ENCODE data around the gene CEMIP. TPM values are rescaled to one million over a fixed set of nuclear protein-coding genes. Genes with fewer than 3 reads are reported as not detected.

The CEMIP gene
- total and polyA plus RNA-seq, 10 of the 15 experiments (the other 5 are each of a cell fraction or from before 2014, with no cell fraction given): 0.01 to 0.44 (median 0.16) TPM; not detected in 6

GRCh38 chr15:80990955-80991354 is 211.8 kb downstream of the CEMIP start:
- BruUV-seq (replicated peaks): no TSS peak
- H3K27ac ChIP-seq (ENCODE audit: control insufficient read depth, insufficient read depth): no peak overlapping the region
- no peaks in the 10 kb centered on the region for H3K27me3 ChIP-seq (replicated peaks in 1 of 2; ENCODE audit: control insufficient read depth in 2 of 2, insufficient read depth in 2 of 2, low read length in 1 of 2)
- TF ChIP-seq DPF2 (IDR thresholded peaks at IDR 0.05) (no peak), CREB1 (IDR thresholded peaks at IDR 0.05; ENCODE audit: low read depth) (no peak), SMC3 (IDR thresholded peaks at IDR 0.05; ENCODE audit: borderline replicate concordance, low read length) (no peak), ZBTB11 (CRISPR knock-in tag; IDR thresholded peaks at IDR 0.05) (no peak)
- RAD21 ChIA-PET (ENCODE audit: unreplicated experiment): interaction anchor here (0.8 to 1.7 kb wide), 4 partner anchors 9 to 275 kb away, joined by 3 to 7 read pairs (median 4); partner anchors contain the start of gene TLNRD1
- peaks cover 0 to 3% of the 10 kb centered on the region in 2 experiments; a peak in 1 of 4 replicates for H3K36me3 ChIP-seq (ENCODE audit: control insufficient read depth in 2 of 2, insufficient read depth in 2 of 2, low read length in 1 of 2)
- intact Hi-C loops (cut with micrococcal nuclease; ENCODE audit: unreplicated experiment): no loop called here
- SMC1A ChIA-PET (ENCODE audit: uncharacterized antibody, unreplicated experiment): interaction anchor here (1.0 to 2.2 kb wide), 5 partner anchors 9 to 275 kb away, joined by 3 to 12 read pairs (median 9); partner anchors contain the start of gene TLNRD1
- POLR2A ChIA-PET: interaction anchor here (0.6 to 1.9 kb wide), 3 partner anchors 10 to 17 kb away, joined by 6 to 12 read pairs (median 6); partner anchors contain the start of gene TLNRD1
- in situ Hi-C loops (cut with MboI): loop anchor here (5.0 to 10.0 kb wide), 2 partner anchors 116 to 304 kb away; no protein-coding TSS in a partner anchor
- FAIRE-seq: no peak
- ATAC-seq: no peak
- H3K4me1 ChIP-seq (ENCODE audit: control insufficient read depth, insufficient read depth, low read length): no peaks in the 10 kb centered on the region
- no peak overlapping the region for H2AFZ ChIP-seq (ENCODE audit: control insufficient read depth, low read depth, low read length)
- no peaks in the 10 kb centered on the region for H4K20me1 ChIP-seq (ENCODE audit: control insufficient read depth, insufficient read depth)
- CTCF ChIA-PET: interaction anchor here (1.0 to 2.9 kb wide), 6 partner anchors 14 to 320 kb away, joined by 3 to 29 read pairs (median 5); no protein-coding TSS in a partner anchor
- H3K79me2 ChIP-seq (ENCODE audit: control insufficient read depth, insufficient read depth, low read length): peaks cover 35% of the 10 kb centered on the region
- no peaks in the 10 kb centered on the region for H3K9me3 ChIP-seq (replicated peaks; ENCODE audit: control insufficient read depth, insufficient read depth, low read length)
- no peak overlapping the region for H3K9ac ChIP-seq (ENCODE audit: control insufficient read depth, insufficient read depth, low read length)
- no peak overlapping the region for H3K4me3 ChIP-seq
- 0% methylated on average over 1 of the region's 1 CpG for WGBS (ENCODE audit: insufficient coverage, insufficient replicate concordance, low lambda C conversion rate, missing lambda C conversion rate)
- DNase-seq (ENCODE audit: low read depth, low spot score): no peak
- H3K4me2 ChIP-seq (ENCODE audit: control insufficient read depth, insufficient read depth): peak overlapping the region; percentile 19

Data from GM12878 (cell line).